Measurements from ENCODE around the gene GATAD2A. TPM values are rescaled to one million over a fixed set of nuclear protein-coding genes. Genes with fewer than 3 reads are reported as not detected.

GATAD2A gene
- total RNA-seq, 1 experiment from 2014 or later = 99.6 TPM

- TF ChIP-seq TCF7L2 (IDR thresholded peaks at IDR 0.05; ENCODE audit: low read depth, low read length) (no peak), SIN3A (IDR thresholded peaks at IDR 0.05; ENCODE audit: borderline replicate concordance, insufficient read depth, low read depth, low read length) (no peak), POLR2AphosphoS5 (IDR thresholded peaks at IDR 0.05; ENCODE audit: low read depth, low read length) (no peak)
- Histone ChIP-seq H3K27ac (ENCODE audit: low read length) (no peak overlapping the region), H3K9me3 (ENCODE audit: control insufficient read depth, insufficient read depth, low read depth, low read length) (no peaks in the 10 kb centered on the region), H3K27me3 (ENCODE audit: control insufficient read depth, insufficient read depth, low read length) (no peaks in the 10 kb centered on the region), H3K4me1 (ENCODE audit: control insufficient read depth, insufficient read depth, low read length) (no peaks in the 10 kb centered on the region), H3K4me3 (ENCODE audit: low read depth in 2 of 2, low read length in 2 of 2) (no peak overlapping the region), H3K36me3 (ENCODE audit: control insufficient read depth, insufficient read depth, low read length) (no peaks in the 10 kb centered on the region)
- ATAC-seq (no peak), DNase-seq (ENCODE audit: low read depth, low spot score) (no peak)
- in situ Hi-C loops (cut with HindIII; ENCODE audit: low pct_unique_long_range_greater_than_20kb, low sequenced_read_pairs) (no loop called here), intact Hi-C loops (cut with micrococcal nuclease; ENCODE audit: unreplicated experiment) (no loop called here)
- ChIA-PET CTCF (no interaction called here), POLR2A (no interaction called here)
- no TSS peak for BruUV-seq (replicated peaks)
These were observed 92.9 kb downstream of the GATAD2A start for GRCh38 chr19:19498255-19498991.

- BruUV-seq (replicated peaks) = no TSS peak
- ChIA-PET CTCF (no interaction called here), POLR2A (no interaction called here)
- intact Hi-C loops (cut with micrococcal nuclease; ENCODE audit: unreplicated experiment) (no loop called here), in situ Hi-C loops (cut with HindIII; ENCODE audit: low pct_unique_long_range_greater_than_20kb, low sequenced_read_pairs) (no loop called here)
- Histone ChIP-seq H3K36me3 (ENCODE audit: control insufficient read depth, insufficient read depth, low read length) (no peaks in the 10 kb centered on the region), H3K4me3 (ENCODE audit: low read depth in 2 of 2, low read length in 2 of 2) (no peak overlapping the region), H3K9me3 (ENCODE audit: control insufficient read depth, insufficient read depth, low read depth, low read length) (no peaks in the 10 kb centered on the region), H3K4me1 (ENCODE audit: control insufficient read depth, insufficient read depth, low read length) (no peaks in the 10 kb centered on the region), H3K27ac (ENCODE audit: low read length) (no peak overlapping the region), H3K27me3 (ENCODE audit: control insufficient read depth, insufficient read depth, low read length) (no peaks in the 10 kb centered on the region)
- TF ChIP-seq SIN3A (IDR thresholded peaks at IDR 0.05; ENCODE audit: borderline replicate concordance, insufficient read depth, low read depth, low read length) = no peak
- TF ChIP-seq REST (IDR thresholded peaks at IDR 0.05; ENCODE audit: insufficient read depth in 1 of 2, low read depth in 2 of 2, low read length in 1 of 2) = no peak
- TF ChIP-seq CTCF (IDR thresholded peaks at IDR 0.05) = no peak
- no peak for TF ChIP-seq TCF7L2 (IDR thresholded peaks at IDR 0.05; ENCODE audit: low read depth, low read length)
- TF ChIP-seq POLR2AphosphoS5 (IDR thresholded peaks at IDR 0.05; ENCODE audit: low read depth, low read length) = no peak
- ATAC-seq (no peak), DNase-seq (ENCODE audit: low read depth, low spot score) (no peak)
These were observed 94.0 kb downstream of the GATAD2A start for GRCh38 chr19:19499272-19499995.

All from Panc1 (cell line).